Measurements from ENCODE around the gene OR2AK2. TPM values are rescaled to one million over a fixed set of nuclear protein-coding genes. Genes with fewer than 3 reads are reported as not detected.
A peak's percentile ranks its signal among the peaks of the same experiment; 100 is the strongest.
"Not testable (repeated sequence)": the region's sequence is repeated elsewhere in the genome, so short reads cannot be mapped to it uniquely, and the experiment has no call there.

The OR2AK2 gene, protein sequence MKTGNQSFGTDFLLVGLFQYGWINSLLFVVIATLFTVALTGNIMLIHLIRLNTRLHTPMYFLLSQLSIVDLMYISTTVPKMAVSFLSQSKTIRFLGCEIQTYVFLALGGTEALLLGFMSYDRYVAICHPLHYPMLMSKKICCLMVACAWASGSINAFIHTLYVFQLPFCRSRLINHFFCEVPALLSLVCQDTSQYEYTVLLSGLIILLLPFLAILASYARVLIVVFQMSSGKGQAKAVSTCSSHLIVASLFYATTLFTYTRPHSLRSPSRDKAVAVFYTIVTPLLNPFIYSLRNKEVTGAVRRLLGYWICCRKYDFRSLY
- not detected for polyA plus RNA-seq (2013, experiment 1 of 4)
- polyA plus RNA-seq (2013, experiment 2 of 4) = not detected
- not detected for polyA plus RNA-seq (2013, experiment 3 of 4)
- polyA plus RNA-seq (2013, experiment 4 of 4) = not detected

DNA sequence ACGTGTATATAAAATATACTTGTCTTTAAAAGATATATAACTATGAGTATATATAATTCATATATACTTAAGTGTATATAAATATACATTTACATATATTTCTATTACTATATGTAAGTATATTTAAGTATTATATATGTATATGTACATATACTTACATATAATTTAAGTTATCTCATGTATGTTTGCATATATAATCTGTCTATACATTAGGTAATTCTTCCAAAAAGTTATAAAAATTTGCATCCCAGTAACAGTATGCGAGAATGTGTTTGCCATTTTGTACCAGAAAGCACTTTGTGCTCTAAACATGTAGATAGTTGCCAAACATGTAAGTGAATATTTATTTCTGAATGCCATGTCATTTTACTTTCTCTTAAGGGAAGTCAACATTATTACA is at the start of gene OR2AK2:
OR2AK2 (plus strand) TSS at position 301 of the 400 bp plus-strand sequence. CDS start 144 bp downstream, outside the sequence.
- WGBS, 2 experiments = 83 to 90% methylated on average over 1 of the region's 2 CpGs
- Histone ChIP-seq H3K27me3 (ENCODE audit: control insufficient read depth, insufficient read depth, low read length, poor library complexity, severe bottlenecking) (no peaks in the 10 kb centered on the region), H3K4me1 (ENCODE audit: control insufficient read depth, insufficient read depth, low read length) (no peaks in the 10 kb centered on the region), H3K36me3 (ENCODE audit: control insufficient read depth, insufficient read depth, low read length) (no peaks in the 10 kb centered on the region), H3K27ac (ENCODE audit: insufficient read depth, low read depth, low read length, poor library complexity, severe bottlenecking) (no peak within 1 kb of the TSS), H3K9me3 (ENCODE audit: control insufficient read depth, low read length) (peaks cover 3% of the 10 kb centered on the region), H3K4me3 (ENCODE audit: insufficient read depth, low read depth, low read length) (no peak within 1 kb of the TSS)

DNA sequence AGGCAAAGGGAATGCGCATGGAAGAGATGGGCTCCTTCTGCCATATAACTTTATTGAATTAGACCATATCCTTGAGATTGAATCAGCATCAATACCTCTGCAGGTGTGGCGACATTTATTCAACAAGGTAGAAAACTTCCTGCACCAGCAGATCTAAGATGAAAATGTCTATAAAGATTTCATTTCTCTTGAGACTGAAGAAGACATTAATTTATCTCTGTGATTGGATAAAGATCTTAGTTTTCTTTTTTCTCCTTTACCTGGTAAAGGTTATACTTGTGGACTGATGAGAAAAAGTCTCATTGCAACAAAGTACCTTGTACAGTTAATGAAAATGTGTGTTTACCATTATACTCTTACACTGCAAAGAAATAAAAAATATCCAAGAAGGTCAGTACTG is 45.1 kb upstream of the OR2AK2 start, which contains the start of gene OR2T8:
OR2T8 (plus strand) TSS at position 301 of the 400 bp plus-strand sequence. CDS start 766 bp downstream, outside the sequence.
- no peaks in the 10 kb centered on the region for H3K36me3 ChIP-seq (ENCODE audit: control insufficient read depth, insufficient read depth, low read length)
- H3K27ac ChIP-seq (ENCODE audit: insufficient read depth, low read depth, low read length, poor library complexity, severe bottlenecking) = no peak within 1 kb of the TSS
- 86 to 88% methylated on average over 2 of the region's 2 CpGs for WGBS, 2 experiments
- no peak within 1 kb of the TSS for H3K4me3 ChIP-seq (ENCODE audit: insufficient read depth, low read depth, low read length)
- no peaks in the 10 kb centered on the region for H3K4me1 ChIP-seq (ENCODE audit: control insufficient read depth, insufficient read depth, low read length)
- H3K27me3 ChIP-seq (ENCODE audit: control insufficient read depth, insufficient read depth, low read length, poor library complexity, severe bottlenecking) = no peaks in the 10 kb centered on the region
- peaks cover 4% of the 10 kb centered on the region for H3K9me3 ChIP-seq (ENCODE audit: control insufficient read depth, low read length)

DNA sequence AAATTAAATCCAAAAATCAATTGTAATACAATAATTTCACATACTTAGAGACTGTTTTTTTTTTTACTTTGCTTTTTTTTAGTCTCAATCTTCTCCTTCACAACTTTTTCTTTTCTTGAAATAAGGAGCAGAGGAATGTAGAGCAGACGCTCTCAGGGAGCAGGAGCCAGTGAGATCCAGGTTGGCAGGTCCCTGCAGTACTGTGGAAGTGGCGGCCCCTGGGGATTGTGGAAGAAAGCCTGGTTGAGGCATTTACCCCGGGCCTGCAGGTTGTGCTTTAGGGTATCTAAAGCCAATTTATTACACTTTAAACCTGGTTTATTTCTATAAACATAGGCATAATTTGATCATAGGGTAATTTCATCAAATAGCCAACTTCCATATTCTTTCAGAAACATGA is 41.1 kb upstream of the OR2AK2 start:
- H3K27ac ChIP-seq (ENCODE audit: insufficient read depth, low read depth, low read length, poor library complexity, severe bottlenecking) = no peak overlapping the region
- no peaks in the 10 kb centered on the region for H3K27me3 ChIP-seq (ENCODE audit: control insufficient read depth, insufficient read depth, low read length, poor library complexity, severe bottlenecking)
- H3K4me1 ChIP-seq (ENCODE audit: control insufficient read depth, insufficient read depth, low read length) = no peaks in the 10 kb centered on the region
- no peaks in the 10 kb centered on the region for H3K36me3 ChIP-seq (ENCODE audit: control insufficient read depth, insufficient read depth, low read length)
- H3K4me3 ChIP-seq (ENCODE audit: insufficient read depth, low read depth, low read length) = no peak overlapping the region
- 63 to 87% methylated on average over 2 to 3 of the region's 3 CpGs for WGBS, 2 experiments
- peaks cover 3% of the 10 kb centered on the region for H3K9me3 ChIP-seq (ENCODE audit: control insufficient read depth, low read length)

DNA sequence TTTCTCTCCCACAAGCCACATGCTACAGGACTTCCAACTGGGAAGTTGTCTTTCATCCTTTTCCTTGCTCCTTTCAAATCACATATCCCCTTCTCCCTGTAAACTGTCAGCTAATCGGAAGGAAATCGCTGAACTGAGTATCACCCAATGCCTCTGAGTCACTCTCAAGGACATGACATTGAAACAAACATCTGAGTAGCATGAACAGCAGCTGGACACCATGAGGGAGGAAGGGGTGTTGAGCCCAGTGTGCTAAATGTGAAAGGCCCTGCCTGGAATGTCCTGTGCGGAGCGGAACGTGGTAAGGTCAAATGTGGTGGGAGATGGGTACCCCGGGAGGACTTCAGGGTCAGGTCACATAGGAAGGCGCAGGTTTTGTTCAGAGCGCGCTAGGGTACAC is 40.2 kb upstream of the OR2AK2 start, which contains the start of gene OR2AJ1:
OR2AJ1 (plus strand) TSS at position 22 of the 400 bp plus-strand sequence. CDS start 8,880 bp downstream, outside the sequence.
- Histone ChIP-seq H3K36me3 (ENCODE audit: control insufficient read depth, insufficient read depth, low read length) (no peaks in the 10 kb centered on the region), H3K4me1 (ENCODE audit: control insufficient read depth, insufficient read depth, low read length) (no peaks in the 10 kb centered on the region), H3K4me3 (ENCODE audit: insufficient read depth, low read depth, low read length) (no peak within 1 kb of the TSS), H3K27ac (ENCODE audit: insufficient read depth, low read depth, low read length, poor library complexity, severe bottlenecking) (no peak within 1 kb of the TSS), H3K27me3 (ENCODE audit: control insufficient read depth, insufficient read depth, low read length, poor library complexity, severe bottlenecking) (no peaks in the 10 kb centered on the region), H3K9me3 (ENCODE audit: control insufficient read depth, low read length) (peaks cover 3% of the 10 kb centered on the region)
- 92 to 94% methylated on average over 9 of the region's 9 CpGs for WGBS, 2 experiments

DNA sequence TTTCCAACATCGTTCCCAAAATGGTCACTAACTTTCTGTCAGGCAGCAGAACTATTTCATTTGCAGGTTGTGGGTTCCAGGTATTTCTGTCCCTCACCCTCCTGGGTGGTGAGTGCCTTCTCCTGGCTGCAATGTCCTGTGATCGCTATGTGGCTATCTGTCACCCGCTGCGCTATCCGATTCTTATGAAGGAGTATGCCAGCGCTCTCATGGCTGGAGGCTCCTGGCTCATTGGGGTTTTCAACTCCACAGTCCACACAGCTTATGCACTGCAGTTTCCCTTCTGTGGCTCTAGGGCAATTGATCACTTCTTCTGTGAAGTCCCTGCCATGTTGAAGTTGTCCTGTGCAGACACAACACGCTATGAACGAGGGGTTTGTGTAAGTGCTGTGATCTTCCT is 31.0 kb upstream of the OR2AK2 start:
- H3K36me3 ChIP-seq (ENCODE audit: control insufficient read depth, insufficient read depth, low read length) = no peaks in the 10 kb centered on the region
- peaks cover 10% of the 10 kb centered on the region for H3K9me3 ChIP-seq (ENCODE audit: control insufficient read depth, low read length)
- 91 to 93% methylated on average over 8 of the region's 8 CpGs for WGBS, 2 experiments

DNA sequence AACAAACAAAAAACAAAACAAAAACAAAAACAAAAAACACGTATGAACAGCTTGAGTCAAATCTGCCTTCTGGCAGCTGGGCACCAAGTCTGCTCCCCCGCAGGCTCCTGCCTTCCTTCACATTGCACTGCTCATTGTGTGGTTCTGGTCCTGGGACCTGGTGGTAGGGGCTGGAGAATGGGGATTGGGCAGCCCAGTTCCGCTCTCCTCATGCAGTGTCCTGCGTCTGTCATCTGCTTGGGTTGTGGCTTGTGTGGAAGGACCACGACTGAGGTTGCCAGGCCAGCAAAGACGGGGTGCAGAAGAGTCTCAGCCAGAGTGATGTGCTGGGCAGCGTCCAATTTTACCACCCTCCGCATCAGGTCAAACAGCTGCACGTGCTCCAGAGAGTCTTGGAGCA is 29.3 kb upstream of the OR2AK2 start:
- no peaks in the 10 kb centered on the region for H3K27me3 ChIP-seq (ENCODE audit: control insufficient read depth, insufficient read depth, low read length, poor library complexity, severe bottlenecking)
- no peak overlapping the region for H3K4me3 ChIP-seq (ENCODE audit: insufficient read depth, low read depth, low read length)
- peaks cover 3% of the 10 kb centered on the region for H3K9me3 ChIP-seq (ENCODE audit: control insufficient read depth, low read length)
- H3K36me3 ChIP-seq (ENCODE audit: control insufficient read depth, insufficient read depth, low read length) = no peaks in the 10 kb centered on the region
- 84 to 85% methylated on average over 9 of the region's 9 CpGs for WGBS, 2 experiments
- no peak overlapping the region for H3K27ac ChIP-seq (ENCODE audit: insufficient read depth, low read depth, low read length, poor library complexity, severe bottlenecking)
- H3K4me1 ChIP-seq (ENCODE audit: control insufficient read depth, insufficient read depth, low read length) = no peaks in the 10 kb centered on the region

More for the DNA sequence above, 31.0 kb upstream of the OR2AK2 start:
- H3K4me3 ChIP-seq (ENCODE audit: insufficient read depth, low read depth, low read length) = no peak overlapping the region
- H3K4me1 ChIP-seq (ENCODE audit: control insufficient read depth, insufficient read depth, low read length) = no peaks in the 10 kb centered on the region
- H3K27ac ChIP-seq (ENCODE audit: insufficient read depth, low read depth, low read length, poor library complexity, severe bottlenecking) = no peak overlapping the region
- no peaks in the 10 kb centered on the region for H3K27me3 ChIP-seq (ENCODE audit: control insufficient read depth, insufficient read depth, low read length, poor library complexity, severe bottlenecking)

DNA sequence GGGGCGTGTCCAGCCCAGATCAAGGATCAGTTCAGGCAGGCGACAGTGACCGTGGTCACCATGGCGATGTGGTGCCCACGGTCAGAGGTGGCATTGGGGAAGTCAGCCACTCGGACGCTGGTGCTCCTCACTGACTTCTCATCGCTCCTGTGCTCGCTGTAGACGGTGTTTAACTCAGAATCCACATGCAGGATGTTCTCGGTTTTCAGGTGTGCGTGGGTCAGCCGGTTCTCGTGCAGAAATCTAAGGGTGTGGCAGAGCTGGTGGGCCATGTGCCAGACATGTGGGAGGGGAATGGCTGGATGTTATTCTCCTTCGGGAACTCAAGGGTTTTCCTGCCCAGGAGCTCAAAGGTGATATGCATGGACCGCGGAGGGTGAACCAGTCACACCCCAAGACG is 28.6 kb upstream of the OR2AK2 start:
- 89 to 91% methylated on average over 18 of the region's 18 CpGs for WGBS, 2 experiments
- peaks cover 3% of the 10 kb centered on the region for H3K9me3 ChIP-seq (ENCODE audit: control insufficient read depth, low read length)

DNA sequence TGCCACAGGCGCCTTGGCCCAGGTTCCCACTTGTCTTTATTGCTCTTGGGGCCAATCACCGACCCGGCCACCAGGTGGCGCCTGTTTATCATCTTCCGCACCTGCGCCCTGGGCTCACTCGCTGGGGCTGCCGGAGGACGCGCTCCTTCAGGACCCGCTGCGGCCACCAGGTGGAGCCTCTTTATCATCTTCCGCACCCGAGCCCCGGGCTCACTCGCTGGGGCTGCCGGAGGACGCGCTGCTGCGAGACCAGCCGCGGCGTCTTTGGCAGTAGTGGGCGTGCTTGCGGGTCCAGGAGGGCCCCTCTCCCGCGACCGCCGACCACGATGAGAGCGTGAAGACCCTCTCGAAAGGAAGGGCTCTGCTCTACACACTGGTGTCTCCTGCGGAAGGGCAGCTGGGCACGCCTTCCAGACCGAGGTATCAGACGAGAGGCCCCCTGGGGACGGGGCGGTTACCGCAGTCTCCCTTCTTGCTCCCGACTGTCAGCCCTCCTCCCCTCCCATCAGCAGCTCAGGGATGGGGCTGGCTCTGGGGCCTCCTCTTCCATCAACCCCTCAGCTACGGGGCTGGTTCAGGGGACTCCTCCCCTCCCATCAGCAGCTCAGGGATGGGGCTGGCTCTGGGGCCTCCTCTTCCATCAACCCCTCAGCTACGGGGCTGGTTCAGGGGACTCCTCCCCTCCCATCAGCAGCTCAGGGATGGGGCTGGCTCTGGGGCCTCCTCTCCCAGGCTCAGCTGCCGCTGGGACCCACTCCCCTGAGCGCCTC is 27.9 kb upstream of the OR2AK2 start:
- peak overlapping the region; percentile 13 for H3K4me3 ChIP-seq (ENCODE audit: insufficient read depth, low read depth, low read length)
- not testable (repeated sequence) for H3K4me1 ChIP-seq (ENCODE audit: control insufficient read depth, insufficient read depth, low read length); H3K9me3 ChIP-seq (ENCODE audit: control insufficient read depth, low read length); H3K36me3 ChIP-seq (ENCODE audit: control insufficient read depth, insufficient read depth, low read length); H3K27ac ChIP-seq (ENCODE audit: insufficient read depth, low read depth, low read length, poor library complexity, severe bottlenecking); H3K27me3 ChIP-seq (ENCODE audit: control insufficient read depth, insufficient read depth, low read length, poor library complexity, severe bottlenecking)
- WGBS, 2 experiments = 64 to 65% methylated on average over 42 to 44 of the region's 44 CpGs

More for the DNA sequence above, 28.6 kb upstream of the OR2AK2 start:
- H3K27me3 ChIP-seq (ENCODE audit: control insufficient read depth, insufficient read depth, low read length, poor library complexity, severe bottlenecking) = no peaks in the 10 kb centered on the region
- no peak overlapping the region for H3K27ac ChIP-seq (ENCODE audit: insufficient read depth, low read depth, low read length, poor library complexity, severe bottlenecking)
- no peaks in the 10 kb centered on the region for H3K36me3 ChIP-seq (ENCODE audit: control insufficient read depth, insufficient read depth, low read length)
- no peaks in the 10 kb centered on the region for H3K4me1 ChIP-seq (ENCODE audit: control insufficient read depth, insufficient read depth, low read length)
- H3K4me3 ChIP-seq (ENCODE audit: insufficient read depth, low read depth, low read length) = no peak overlapping the region

DNA sequence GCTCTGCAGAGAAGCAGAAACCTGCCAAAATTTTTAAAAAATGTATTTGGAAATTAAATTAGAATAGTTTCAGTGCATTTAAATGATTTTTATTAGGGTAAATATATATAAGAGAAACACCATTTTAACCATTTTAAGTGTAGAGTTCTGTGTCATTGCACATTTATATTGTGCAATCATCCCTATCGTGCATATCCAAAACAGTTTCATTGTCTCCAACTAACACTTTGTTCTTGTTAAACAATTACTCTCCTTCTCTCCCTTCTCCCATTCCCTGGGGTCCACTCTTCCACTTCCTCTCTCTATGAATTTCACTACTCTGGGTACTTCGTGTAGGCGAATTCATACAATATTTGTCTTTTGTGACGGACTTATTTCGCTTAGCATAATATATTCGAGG is 22.4 kb upstream of the OR2AK2 start:
- Histone ChIP-seq H3K9me3 (ENCODE audit: control insufficient read depth, low read length) (peaks cover 7% of the 10 kb centered on the region), H3K27ac (ENCODE audit: insufficient read depth, low read depth, low read length, poor library complexity, severe bottlenecking) (no peak overlapping the region), H3K4me1 (ENCODE audit: control insufficient read depth, insufficient read depth, low read length) (no peaks in the 10 kb centered on the region), H3K27me3 (ENCODE audit: control insufficient read depth, insufficient read depth, low read length, poor library complexity, severe bottlenecking) (no peaks in the 10 kb centered on the region), H3K4me3 (ENCODE audit: insufficient read depth, low read depth, low read length) (no peak overlapping the region), H3K36me3 (ENCODE audit: control insufficient read depth, insufficient read depth, low read length) (no peaks in the 10 kb centered on the region)
- WGBS, 2 experiments = 73 to 80% methylated on average over 6 of the region's 6 CpGs

DNA sequence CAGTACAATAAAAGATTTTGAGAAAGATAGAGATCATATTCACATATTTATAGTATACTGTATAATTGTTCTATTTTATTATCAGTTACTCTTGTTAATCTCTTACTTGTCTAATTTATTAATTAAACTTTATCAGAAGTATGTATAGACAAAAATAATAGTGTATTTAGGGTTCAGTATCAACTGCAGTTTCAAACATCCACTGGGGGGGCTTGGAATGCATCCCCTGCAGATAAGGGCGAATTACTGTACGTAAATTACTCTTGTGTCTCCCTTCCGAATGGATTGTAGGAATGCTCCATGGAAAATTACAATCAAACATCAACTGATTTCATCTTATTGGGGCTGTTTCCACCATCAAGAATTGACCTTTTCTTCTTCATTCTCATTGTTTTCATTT is 16.5 kb upstream of the OR2AK2 start, which contains the start of gene OR2L8:
OR2L8 (plus strand) TSS at position 301 of the 400 bp plus-strand sequence; CDS start at position 301, 0 bp downstream.
- H3K4me1 ChIP-seq (ENCODE audit: control insufficient read depth, insufficient read depth, low read length) = no peaks in the 10 kb centered on the region
- H3K4me3 ChIP-seq (ENCODE audit: insufficient read depth, low read depth, low read length) = no peak within 1 kb of the TSS
- WGBS, 2 experiments = 86 to 88% methylated on average over 3 of the region's 3 CpGs
- no peaks in the 10 kb centered on the region for H3K36me3 ChIP-seq (ENCODE audit: control insufficient read depth, insufficient read depth, low read length)
- H3K27ac ChIP-seq (ENCODE audit: insufficient read depth, low read depth, low read length, poor library complexity, severe bottlenecking) = no peak within 1 kb of the TSS
- peaks cover 7% of the 10 kb centered on the region for H3K9me3 ChIP-seq (ENCODE audit: control insufficient read depth, low read length)
- no peaks in the 10 kb centered on the region for H3K27me3 ChIP-seq (ENCODE audit: control insufficient read depth, insufficient read depth, low read length, poor library complexity, severe bottlenecking)
